ENCODE data around the gene RIC8B.

DNA sequence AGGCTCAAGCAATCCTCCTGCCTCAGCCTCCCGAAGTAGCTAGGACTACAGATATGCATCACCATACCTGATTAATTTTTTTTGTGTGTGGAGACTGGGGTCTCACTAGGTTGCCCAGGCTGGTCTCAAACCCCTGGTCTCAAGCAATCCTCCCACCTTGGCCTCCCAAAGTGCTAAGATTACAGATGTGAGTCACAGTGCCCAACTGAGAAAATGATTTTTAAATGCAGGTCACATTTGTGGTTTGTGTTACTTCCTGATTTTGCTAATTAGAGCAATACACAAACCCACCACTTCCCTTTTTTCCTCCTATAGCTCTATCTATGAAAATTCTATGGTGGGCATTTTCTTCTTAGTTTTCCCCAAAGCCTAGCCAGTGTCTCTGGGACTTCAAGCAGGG lies 135.7 kb downstream of the RIC8B start:
- TF ChIP-seq, protein P1, sequence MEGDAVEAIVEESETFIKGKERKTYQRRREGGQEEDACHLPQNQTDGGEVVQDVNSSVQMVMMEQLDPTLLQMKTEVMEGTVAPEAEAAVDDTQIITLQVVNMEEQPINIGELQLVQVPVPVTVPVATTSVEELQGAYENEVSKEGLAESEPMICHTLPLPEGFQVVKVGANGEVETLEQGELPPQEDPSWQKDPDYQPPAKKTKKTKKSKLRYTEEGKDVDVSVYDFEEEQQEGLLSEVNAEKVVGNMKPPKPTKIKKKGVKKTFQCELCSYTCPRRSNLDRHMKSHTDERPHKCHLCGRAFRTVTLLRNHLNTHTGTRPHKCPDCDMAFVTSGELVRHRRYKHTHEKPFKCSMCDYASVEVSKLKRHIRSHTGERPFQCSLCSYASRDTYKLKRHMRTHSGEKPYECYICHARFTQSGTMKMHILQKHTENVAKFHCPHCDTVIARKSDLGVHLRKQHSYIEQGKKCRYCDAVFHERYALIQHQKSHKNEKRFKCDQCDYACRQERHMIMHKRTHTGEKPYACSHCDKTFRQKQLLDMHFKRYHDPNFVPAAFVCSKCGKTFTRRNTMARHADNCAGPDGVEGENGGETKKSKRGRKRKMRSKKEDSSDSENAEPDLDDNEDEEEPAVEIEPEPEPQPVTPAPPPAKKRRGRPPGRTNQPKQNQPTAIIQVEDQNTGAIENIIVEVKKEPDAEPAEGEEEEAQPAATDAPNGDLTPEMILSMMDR (IDR thresholded peaks at IDR 0.05), result no peak
- TF ChIP-seq POLR2A (IDR thresholded peaks at IDR 0.05), result no peak
